ENCODE measurements around the gene FBXO7.
A peak's percentile ranks its signal among the peaks of the same experiment; 100 is the strongest.
"Not testable (repeated sequence)": the region's sequence is repeated elsewhere in the genome, so short reads cannot be mapped to it uniquely, and the experiment has no call there.

Gene FBXO7

GRCh38 chr22:32469799-32470212, 4.8 kb upstream of the FBXO7 start:
- peak overlapping the region in 3 of 11 experiments; percentile 27 to 33 (median 29); a peak in 4 of 22 replicates for H3K4me2 ChIP-seq
- no peaks in the 10 kb centered on the region for H3K36me3 ChIP-seq
- no peak for TF ChIP-seq Cebpa-rat (IDR thresholded peaks at IDR 0.05)
- peak overlapping the region in 1 of 11 experiments; percentile 4; a peak in 1 of 22 replicates for H3K9ac ChIP-seq
- H3K4me1 ChIP-seq: peaks cover 8 to 31% (median 11%) of the 10 kb centered on the region in 10 experiments
- H3K9me3 ChIP-seq (replicated peaks in 1 of 11): no peaks in the 10 kb centered on the region
- no peak overlapping the region for H3K4me3 ChIP-seq
- H4K20me1 ChIP-seq: no peaks in the 10 kb centered on the region
- H3K27ac ChIP-seq: peak overlapping the region in 1 of 11 experiments; percentile 22; a peak in 1 of 22 replicates
- H3K27me3 ChIP-seq: no peaks in the 10 kb centered on the region

GRCh38 chr22:32473388-32473952, 1.1 kb upstream of the FBXO7 start:
- no peak for TF ChIP-seq Cebpa-rat (IDR thresholded peaks at IDR 0.05)
- no peaks in the 10 kb centered on the region for H3K9me3 ChIP-seq (replicated peaks in 1 of 11)

GRCh38 chr22:32475468-32476010, 928 bp downstream of the FBXO7 start:
- H3K4me3 ChIP-seq: peak overlapping the region; percentile 69 to 87 (median 84)
- peaks cover 50 to 57% (median 52%) of the 10 kb centered on the region in 11 experiments for H4K20me1 ChIP-seq
- H3K9me3 ChIP-seq (replicated peaks in 1 of 11): no peaks in the 10 kb centered on the region
- H3K36me3 ChIP-seq: peaks cover 15 to 30% (median 21%) of the 10 kb centered on the region in 11 experiments; a peak in 21 of 22 replicates
- no peaks in the 10 kb centered on the region for H3K27me3 ChIP-seq
- H3K4me2 ChIP-seq: peak overlapping the region; percentile 79 to 95 (median 87)
- H3K4me1 ChIP-seq: peaks cover 20 to 54% (median 30%) of the 10 kb centered on the region in 10 experiments
- peak overlapping the region; percentile 88 to 98 (median 96) for H3K9ac ChIP-seq
- peak overlapping the region; percentile 91 to 98 (median 95) for H3K27ac ChIP-seq
- TF ChIP-seq Cebpa-rat (IDR thresholded peaks at IDR 0.05): no peak

More at GRCh38 chr22:32473388-32473952, 1.1 kb upstream of the FBXO7 start:
- Histone ChIP-seq H3K4me1 (peaks cover 22 to 51% (median 29%) of the 10 kb centered on the region in 10 experiments), H3K9ac (peak overlapping the region; percentile 88 to 98 (median 96); a peak in 20 of 22 replicates), H3K4me2 (peak overlapping the region; percentile 70 to 91 (median 85)), H3K36me3 (peaks cover 0 to 9% (median 2%) of the 10 kb centered on the region in 11 experiments; a peak in 7 of 22 replicates), H4K20me1 (peaks cover 29 to 36% (median 31%) of the 10 kb centered on the region in 11 experiments), H3K4me3 (peak overlapping the region; percentile 69 to 87 (median 84)), H3K27me3 (no peaks in the 10 kb centered on the region), H3K27ac (peak overlapping the region in 10 of 11 experiments; percentile 13 to 98 (median 95); a peak in 14 of 22 replicates)

- peaks cover 60 to 67% (median 62%) of the 10 kb centered on the region in 11 experiments for H4K20me1 ChIP-seq
- peak overlapping the region; percentile 79 to 95 (median 87) for H3K4me2 ChIP-seq
- no peak for TF ChIP-seq Cebpa-rat (IDR thresholded peaks at IDR 0.05)
- peak overlapping the region; percentile 69 to 87 (median 84) for H3K4me3 ChIP-seq
- H3K36me3 ChIP-seq: peaks cover 19 to 38% (median 29%) of the 10 kb centered on the region in 11 experiments; a peak in 21 of 22 replicates
- peak overlapping the region; percentile 88 to 98 (median 96) for H3K9ac ChIP-seq
- H3K27me3 ChIP-seq: no peaks in the 10 kb centered on the region
- H3K4me1 ChIP-seq: peaks cover 20 to 56% (median 30%) of the 10 kb centered on the region in 10 experiments
- H3K27ac ChIP-seq: peak overlapping the region; percentile 91 to 98 (median 95); a peak in 20 of 22 replicates
- no peaks in the 10 kb centered on the region for H3K9me3 ChIP-seq (replicated peaks in 1 of 11)
Measured at GRCh38 chr22:32476281-32477195, 1.9 kb downstream of the FBXO7 start.

GRCh38 chr22:32477596-32477995, 3.0 kb downstream of the FBXO7 start:
- Histone ChIP-seq H3K27ac (0 out of 22 replicates have a peak overlapping the region, but pooled peaks of 1 of the 11 experiments have one; percentile 98), H4K20me1 (peaks cover 70 to 77% (median 73%) of the 10 kb centered on the region in 11 experiments), H3K36me3 (peaks cover 20 to 48% (median 38%) of the 10 kb centered on the region in 11 experiments; a peak in 21 of 22 replicates), H3K4me3 (peak overlapping the region in 4 of 10 experiments; percentile 69 to 83 (median 75); a peak in 3 of 20 replicates), H3K4me1 (peaks cover 20 to 54% (median 30%) of the 10 kb centered on the region in 10 experiments), H3K9ac (peak overlapping the region in 3 of 11 experiments; percentile 10 to 98 (median 97); a peak in 4 of 22 replicates), H3K4me2 (peak overlapping the region; percentile 79 to 95 (median 87); a peak in 21 of 22 replicates), H3K9me3 (replicated peaks in 1 of 11) (no peaks in the 10 kb centered on the region), H3K27me3 (no peaks in the 10 kb centered on the region)
- TF ChIP-seq Cebpa-rat (IDR thresholded peaks at IDR 0.05): no peak

- H3K4me1 ChIP-seq: peaks cover 18 to 47% (median 26%) of the 10 kb centered on the region in 10 experiments
- H3K27me3 ChIP-seq; H3K9me3 ChIP-seq (replicated peaks in 1 of 11); H3K4me3 ChIP-seq; H3K27ac ChIP-seq; H3K9ac ChIP-seq: not testable (repeated sequence)
- peak overlapping the region in 2 of 11 experiments; percentile 88 to 94; a peak in 5 of 22 replicates for H3K4me2 ChIP-seq
- peaks cover 80 to 87% (median 82%) of the 10 kb centered on the region in 11 experiments for H4K20me1 ChIP-seq
- peaks cover 26 to 57% (median 48%) of the 10 kb centered on the region in 11 experiments for H3K36me3 ChIP-seq
Measured at GRCh38 chr22:32478552-32478951, 3.9 kb downstream of the FBXO7 start.

- peaks cover 84 to 91% (median 87%) of the 10 kb centered on the region in 11 experiments for H4K20me1 ChIP-seq
Measured at GRCh38 chr22:32478994-32479393, 4.4 kb downstream of the FBXO7 start.

GRCh38 chr22:32480238-32480637, 5.6 kb downstream of the FBXO7 start:
- Histone ChIP-seq H3K36me3 (peaks cover 43 to 74% (median 65%) of the 10 kb centered on the region in 11 experiments), H3K27me3 (no peaks in the 10 kb centered on the region), H3K4me3 (no peak overlapping the region), H3K4me1 (peaks cover 12 to 40% (median 20%) of the 10 kb centered on the region in 10 experiments), H4K20me1 (peaks cover 96 to 100% (median 98%) of the 10 kb centered on the region in 11 experiments), H3K4me2 (peak overlapping the region in 1 of 11 experiments; percentile 2; a peak in 3 of 22 replicates), H3K27ac (no peak overlapping the region), H3K9me3 (replicated peaks in 1 of 11) (no peaks in the 10 kb centered on the region), H3K9ac (no peak overlapping the region)
- no peak for TF ChIP-seq Cebpa-rat (IDR thresholded peaks at IDR 0.05)

More at GRCh38 chr22:32478994-32479393, 4.4 kb downstream of the FBXO7 start:
- TF ChIP-seq Cebpa-rat (IDR thresholded peaks at IDR 0.05): no peak
- H3K9ac ChIP-seq: no peak overlapping the region
- no peak overlapping the region for H3K27ac ChIP-seq
- peak overlapping the region in 2 of 11 experiments; percentile 88 to 94; a peak in 3 of 22 replicates for H3K4me2 ChIP-seq
- no peak overlapping the region for H3K4me3 ChIP-seq
- peaks cover 31 to 62% (median 52%) of the 10 kb centered on the region in 11 experiments for H3K36me3 ChIP-seq
- no peaks in the 10 kb centered on the region for H3K9me3 ChIP-seq (replicated peaks in 1 of 11)
- H3K4me1 ChIP-seq: peaks cover 14 to 42% (median 22%) of the 10 kb centered on the region in 10 experiments
- no peaks in the 10 kb centered on the region for H3K27me3 ChIP-seq
